Fibroblast of pulmonary artery (primary cell): ENCODE data around the gene FUZ.

Source experiments
- DNase-seq: peaks from one replicate; pipeline ENCODE4 v3.0.0-alpha.2; 2010; ENCODE audit warnings: low read depth
- H3K4me3 ChIP-seq: replicated peaks from 2 replicates; pipeline ENCODE4 v1.5.1; 2011; ENCODE audit warnings: low read depth, mild to moderate bottlenecking, control low read depth, low read length, moderate library complexity
- CTCF ChIP-seq: IDR thresholded peaks from 2 replicates; pipeline ENCODE4 v1.5.1; 2011; ENCODE audit warnings: mild to moderate bottlenecking, control low read depth, low read length, inconsistent platforms; ENCODE audit errors: missing control alignments

FUZ gene

GRCh38 chr19:49855277-49855675, 42.2 kb upstream of the FUZ start:
- TF ChIP-seq CTCF, result no peak
- DNase-seq, result no peak
- no peak overlapping the region for H3K4me3 ChIP-seq

GRCh38 chr19:49854378-49855263, 41.5 kb upstream of the FUZ start:
- TF ChIP-seq CTCF, result no peak
- DNase-seq, result no peak
- no peak overlapping the region for H3K4me3 ChIP-seq

GRCh38 chr19:49853852-49854377, 40.8 kb upstream of the FUZ start:
- TF ChIP-seq CTCF, result no peak
- no peak for DNase-seq
- no peak overlapping the region for H3K4me3 ChIP-seq

- H3K4me3 ChIP-seq, result peak overlapping the region; percentile 63
- no peak for DNase-seq
- no peak for TF ChIP-seq CTCF
Measured at GRCh38 chr19:49852631-49853126, 39.6 kb upstream of the FUZ start.

GRCh38 chr19:49851456-49852259, 38.6 kb upstream of the FUZ start:
- no peak for TF ChIP-seq CTCF
- peak overlapping the region; percentile 63 for H3K4me3 ChIP-seq
- DNase-seq, result no peak

- peak within 1 kb of the TSS; percentile 63 for H3K4me3 ChIP-seq
- DNase-seq, result peak; percentile 94
- TF ChIP-seq CTCF, result no peak
Measured at GRCh38 chr19:49850487-49851342, 37.6 kb upstream of the FUZ start, which contains the start of gene PTOV1. Gene PTOV1, plus strand, starts transcription at chr19:49851159.
